ENCODE data around the gene CCDC3.
"Not testable (repeated sequence)": the region's sequence is repeated elsewhere in the genome, so short reads cannot be mapped to it uniquely, and the experiment has no call there.

CCDC3 gene

DNA sequence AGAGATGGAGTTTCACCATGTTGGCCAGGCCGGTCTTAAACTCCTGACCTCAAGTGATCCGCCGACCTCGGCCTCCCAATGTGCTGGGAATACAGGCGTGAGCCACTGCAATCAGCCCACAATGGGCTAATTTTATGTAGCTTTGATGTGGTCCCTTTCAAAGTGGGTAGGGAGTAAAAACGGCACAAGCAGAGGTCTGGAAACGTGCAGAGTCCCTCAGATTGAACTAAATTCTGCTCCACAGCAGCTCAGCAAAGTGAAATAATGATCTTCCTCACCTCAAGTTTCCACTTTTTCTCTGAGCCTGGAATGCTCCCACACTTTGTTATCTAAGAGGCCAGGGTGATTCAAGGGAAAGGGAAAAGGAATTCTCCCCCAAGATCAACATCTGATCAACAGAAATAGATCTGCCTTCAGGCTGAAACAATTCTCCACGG is 6.1 kb downstream of the CCDC3 start:
- DNase-seq (ENCODE audit: extremely low spot score) = no peak
- POLR2A ChIA-PET = no interaction called here
- CTCF ChIA-PET = interaction anchor here (0.9 kb wide), 1 partner anchor 14 kb away, joined by 4 read pairs; no protein-coding TSS in a partner anchor
- TF ChIP-seq ZNF384 (IDR thresholded peaks at IDR 0.05) = no peak
- no peak for TF ChIP-seq L3MBTL2 (conservative IDR thresholded peaks at IDR 0.05)
- TF ChIP-seq SUZ12 (IDR thresholded peaks at IDR 0.05) = no peak
- no peak for TF ChIP-seq NFRKB (IDR thresholded peaks at IDR 0.05)
- no peak for TF ChIP-seq SP1 (IDR thresholded peaks at IDR 0.05)
- TF ChIP-seq PKNOX1 (IDR thresholded peaks at IDR 0.05) = no peak
- TF ChIP-seq BHLHE40 (IDR thresholded peaks at IDR 0.05; ENCODE audit: borderline replicate concordance) = no peak
- TF ChIP-seq CTBP1 (IDR thresholded peaks at IDR 0.05; ENCODE audit: borderline replicate concordance) = no peak
- TF ChIP-seq ELF4 (IDR thresholded peaks at IDR 0.05) = no peak

GRCh38 chr10:12993595-12993994 is 7.9 kb downstream of the CCDC3 start:
- no peak for DNase-seq (ENCODE audit: extremely low spot score)
- POLR2A ChIA-PET = no interaction called here
- no peak for TF ChIP-seq SP1 (IDR thresholded peaks at IDR 0.05)
- no peak for TF ChIP-seq FOXA1 (IDR thresholded peaks at IDR 0.05)
- no peak for TF ChIP-seq TARDBP (IDR thresholded peaks at IDR 0.05)
- TF ChIP-seq LEF1 (IDR thresholded peaks at IDR 0.05; ENCODE audit: borderline replicate concordance) = no peak
- no peak for TF ChIP-seq CTBP1 (IDR thresholded peaks at IDR 0.05; ENCODE audit: borderline replicate concordance)
- TF ChIP-seq NFRKB (IDR thresholded peaks at IDR 0.05) = no peak
- no peak for TF ChIP-seq SUZ12 (IDR thresholded peaks at IDR 0.05)
- no peak for TF ChIP-seq HDGF (IDR thresholded peaks at IDR 0.05; ENCODE audit: borderline replicate concordance)
- no peak for TF ChIP-seq ZNF384 (IDR thresholded peaks at IDR 0.05)
- no peak for TF ChIP-seq BHLHE40 (IDR thresholded peaks at IDR 0.05; ENCODE audit: borderline replicate concordance)
- TF ChIP-seq FOXM1 (IDR thresholded peaks at IDR 0.05; ENCODE audit: borderline replicate concordance) = no peak
- CTCF ChIA-PET = no interaction called here

DNA sequence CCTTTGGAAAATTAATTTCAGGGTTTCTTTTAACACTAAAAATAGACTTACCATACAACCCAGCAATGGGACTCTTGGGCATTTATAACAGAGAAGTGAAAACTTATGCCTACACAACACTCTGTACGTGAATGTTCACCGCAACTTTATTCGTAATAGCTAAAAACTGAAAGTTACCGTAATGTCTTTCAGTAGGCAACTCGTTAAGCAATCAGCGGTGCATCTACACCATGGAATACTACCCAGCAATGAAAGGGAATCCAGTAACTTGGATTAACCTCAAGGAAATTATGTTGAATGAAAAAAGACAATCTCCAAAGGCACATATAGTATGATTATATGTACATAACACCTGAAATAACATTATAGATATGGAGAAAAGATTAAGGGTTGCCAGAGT is 16.2 kb downstream of the CCDC3 start:
- TF ChIP-seq PKNOX1 (IDR thresholded peaks at IDR 0.05) (no peak), NFRKB (IDR thresholded peaks at IDR 0.05) (no peak), CTBP1 (IDR thresholded peaks at IDR 0.05; ENCODE audit: borderline replicate concordance) (no peak), HDGF (IDR thresholded peaks at IDR 0.05; ENCODE audit: borderline replicate concordance) (no peak), FOXA1 (IDR thresholded peaks at IDR 0.05) (no peak), BHLHE40 (IDR thresholded peaks at IDR 0.05; ENCODE audit: borderline replicate concordance) (no peak), SUZ12 (IDR thresholded peaks at IDR 0.05) (no peak), FOXK2 (IDR thresholded peaks at IDR 0.05) (no peak), FOXM1 (IDR thresholded peaks at IDR 0.05; ENCODE audit: borderline replicate concordance) (no peak), SP1 (IDR thresholded peaks at IDR 0.05) (no peak), ARNT (IDR thresholded peaks at IDR 0.05) (no peak), L3MBTL2 (conservative IDR thresholded peaks at IDR 0.05) (no peak)
- POLR2A ChIA-PET = no interaction called here
- CTCF ChIA-PET = no interaction called here
- DNase-seq (ENCODE audit: extremely low spot score) = no peak

DNA sequence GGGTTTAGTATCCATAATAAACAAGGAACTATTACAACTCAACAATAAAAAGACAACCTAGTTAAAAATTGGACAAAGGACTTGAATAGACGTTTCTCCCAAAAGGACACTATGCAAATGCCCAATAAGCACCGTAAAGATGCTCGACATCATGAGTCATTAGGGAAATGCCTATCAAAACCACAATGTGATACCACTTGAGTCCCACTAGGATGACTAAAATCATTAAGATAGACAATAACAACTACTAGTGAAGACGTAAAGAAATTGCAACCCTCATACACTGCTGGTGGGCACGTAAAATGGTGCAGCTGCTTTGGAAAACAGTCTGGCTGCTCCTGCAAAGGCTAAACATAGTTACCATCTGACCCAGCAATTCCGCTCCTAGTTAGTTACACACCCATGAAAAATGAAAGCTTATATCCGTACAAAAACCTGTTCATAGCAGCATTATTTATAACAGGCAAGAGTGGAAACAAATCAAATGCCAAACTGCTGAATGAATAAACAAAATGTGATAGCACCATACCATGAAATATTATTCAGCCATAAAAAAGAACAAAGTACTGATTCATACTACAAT is 17.3 kb downstream of the CCDC3 start:
- ChIA-PET POLR2A (no interaction called here), CTCF (no interaction called here)
- no peak for DNase-seq (ENCODE audit: extremely low spot score)
- no peak for TF ChIP-seq ELF4 (IDR thresholded peaks at IDR 0.05)
- TF ChIP-seq SUZ12 (IDR thresholded peaks at IDR 0.05) = no peak
- no peak for TF ChIP-seq NFRKB (IDR thresholded peaks at IDR 0.05)

- 0 out of 2 replicates have a peak, but pooled peaks have one; percentile 16 for TF ChIP-seq PKNOX1 (IDR thresholded peaks at IDR 0.05)
- CTCF ChIA-PET; POLR2A ChIA-PET; DNase-seq (ENCODE audit: extremely low spot score): not testable (repeated sequence)
Measured at GRCh38 chr10:12983568-12983967, 17.9 kb downstream of the CCDC3 start.

DNA sequence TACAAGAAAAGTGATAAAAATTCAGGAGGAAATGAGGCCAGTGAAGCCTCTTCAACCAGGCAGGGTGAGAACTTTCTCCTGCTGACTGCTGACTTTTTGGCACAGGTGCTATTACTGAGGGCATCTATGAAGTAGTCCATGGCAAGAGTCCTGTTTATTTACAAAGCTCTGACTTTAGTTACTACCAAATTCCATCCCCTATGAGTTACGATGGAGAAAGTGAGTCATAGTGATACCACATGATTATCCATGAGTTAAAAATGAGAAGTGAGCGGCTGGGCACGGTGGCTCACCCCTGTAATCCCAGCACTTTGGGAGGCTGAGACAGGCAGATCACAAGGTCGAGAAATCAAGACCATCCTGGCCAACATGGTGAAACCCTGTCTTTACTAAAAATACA is 19.9 kb downstream of the CCDC3 start:
- TF ChIP-seq TARDBP (IDR thresholded peaks at IDR 0.05) = no peak
- TF ChIP-seq HDGF (IDR thresholded peaks at IDR 0.05; ENCODE audit: borderline replicate concordance) = no peak
- TF ChIP-seq LEF1 (IDR thresholded peaks at IDR 0.05; ENCODE audit: borderline replicate concordance) = no peak
- no peak for TF ChIP-seq SUZ12 (IDR thresholded peaks at IDR 0.05)
- no peak for TF ChIP-seq FOXM1 (IDR thresholded peaks at IDR 0.05; ENCODE audit: borderline replicate concordance)
- TF ChIP-seq ZNF384 (IDR thresholded peaks at IDR 0.05) = no peak
- no peak for TF ChIP-seq ARNT (IDR thresholded peaks at IDR 0.05)
- TF ChIP-seq ELF4 (IDR thresholded peaks at IDR 0.05) = no peak
- TF ChIP-seq FOXK2 (IDR thresholded peaks at IDR 0.05) = no peak
- TF ChIP-seq NFRKB (IDR thresholded peaks at IDR 0.05) = no peak
- TF ChIP-seq CTBP1 (IDR thresholded peaks at IDR 0.05; ENCODE audit: borderline replicate concordance) = no peak
- no peak for TF ChIP-seq SP1 (IDR thresholded peaks at IDR 0.05)
- no peak for TF ChIP-seq L3MBTL2 (conservative IDR thresholded peaks at IDR 0.05)
- TF ChIP-seq PKNOX1 (IDR thresholded peaks at IDR 0.05) = no peak
- TF ChIP-seq BHLHE40 (IDR thresholded peaks at IDR 0.05; ENCODE audit: borderline replicate concordance) = no peak
- no peak for TF ChIP-seq FOXA1 (IDR thresholded peaks at IDR 0.05)
- CTCF ChIA-PET = interaction anchor here (1.0 kb wide), 1 partner anchor 14 kb away, joined by 4 read pairs; no protein-coding TSS in a partner anchor
- no peak for DNase-seq (ENCODE audit: extremely low spot score)
- POLR2A ChIA-PET = no interaction called here

Measured in HEK293T (cell line).